GM12892 (cell line): Measurements from ENCODE around the gene FAM184B.

Experiments used
- POLR2A ChIP-seq: IDR thresholded peaks from 2 replicates; pipeline ENCODE4 v1.6.1; 2011; ENCODE audit warnings: low read depth, low read length, control low read depth
- POLR2AphosphoS5 ChIP-seq: IDR thresholded peaks from 2 replicates; pipeline ENCODE4 v1.6.1; 2011; ENCODE audit warnings: low read depth, low read length, control low read depth

DNA sequence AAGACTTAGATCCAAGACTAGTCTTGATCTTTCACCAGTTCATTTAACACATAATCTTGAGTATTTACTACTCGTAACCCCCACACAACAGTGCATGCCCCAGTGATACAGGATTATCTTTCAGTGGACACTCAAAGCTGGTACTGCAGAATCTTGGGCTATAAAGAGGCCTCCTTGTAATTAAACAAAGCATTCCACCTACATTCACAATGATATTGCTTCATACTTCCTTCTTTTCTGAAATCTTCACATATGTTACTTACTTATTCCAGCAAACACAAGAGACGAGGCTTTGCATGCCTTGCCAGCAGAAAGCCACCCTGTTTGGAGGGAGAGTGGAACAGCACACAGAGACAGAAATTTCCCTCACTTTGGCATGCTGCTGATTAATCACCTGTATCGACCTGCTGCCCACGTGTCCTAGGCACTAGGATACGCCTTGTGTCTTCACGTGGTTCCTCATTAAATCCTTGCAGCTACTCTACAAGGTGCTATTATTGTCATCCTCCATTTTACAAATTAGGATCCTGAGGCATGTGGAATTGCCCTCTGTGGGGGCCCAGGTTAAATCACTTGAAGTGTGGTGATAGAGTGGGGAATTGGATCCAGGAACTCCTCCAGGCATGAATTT lies 77.3 kb downstream of the FAM184B start:
- TF ChIP-seq POLR2A = no peak
- no peak for TF ChIP-seq POLR2AphosphoS5
